Suprapubic skin (tissue), 4 donors: ENCODE data around the gene WDFY4. TPM values are rescaled to one million over a fixed set of nuclear protein-coding genes. Genes with fewer than 3 reads are reported as not detected.

Source experiments
- DNase-seq, 2 donors: peaks; one replicate each; pipeline ENCODE4 v3.0.0-alpha.2; 2019; ENCODE audit warnings: low spot score in 2 of 2
- H3K27ac ChIP-seq: fragments of 200-600 bp; sonication (generic); one replicate; pipeline ENCODE4 v1.5.1; 2019
- H3K27me3 ChIP-seq: fragments of 200-600 bp; sonication (generic); one replicate; pipeline ENCODE4 v1.5.1; 2019
- H3K36me3 ChIP-seq: fragments of 200-600 bp; sonication (generic); one replicate; pipeline ENCODE4 v1.5.1; 2019
- H3K4me1 ChIP-seq: fragments of 200-600 bp; sonication (generic); one replicate; pipeline ENCODE4 v1.5.1; 2019
- H3K4me3 ChIP-seq: fragments of 200-600 bp; sonication (generic); one replicate; pipeline ENCODE4 v1.5.1; 2019; ENCODE audit warnings: mild to moderate bottlenecking
- H3K9me3 ChIP-seq: fragments of 200-600 bp; sonication (generic); one replicate; pipeline ENCODE4 v1.5.1; 2019
- EP300 ChIP-seq: sonication (generic); formaldehyde crosslinking; IDR thresholded peaks from one replicate; pipeline ENCODE4 v1.6.1; 2017; ENCODE audit warnings: antibody characterized with exemption
- POLR2A ChIP-seq, 2 donors: fragments of 450-650 bp; IDR thresholded peaks; one replicate each; pipeline ENCODE4 v1.6.1; 2017; ENCODE audit warnings: antibody characterized with exemption in 2 of 2, mild to moderate bottlenecking in 2 of 2, moderate library complexity in 2 of 2
- POLR2AphosphoS5 ChIP-seq, 3 donors: sonication (generic); formaldehyde crosslinking; IDR thresholded peaks; one replicate each; pipeline ENCODE4 v1.6.1; 2017; ENCODE audit warnings: antibody characterized with exemption in 3 of 3
- WGBS: methylation state at CpG from one replicate; pipeline ENCODE4 v1.1.5; 2018; 5-methylcytosine and 5-hydroxymethylcytosine counted together
- total RNA-seq, 4 donors: library from RNA; depleted of rRNA; stranded (reverse); fragments of >200 nt; gene quantifications; one replicate each; pipeline ENCODE4 v1.1.0, GENCODE V29; 2016
- TF ChIP-seq, protein P1 (sequence below), 2 donors: fragments of 200-600 bp in 1 of 2; fragments of 450-650 bp in 1 of 2; sonication (generic) in 1 of 2; IDR thresholded peaks; one replicate each; pipeline ENCODE4 v1.5.1; 2016 to 2019; ENCODE audit warnings: antibody characterized with exemption in 2 of 2, mild to moderate bottlenecking in 1 of 2, moderate library complexity in 1 of 2

The WDFY4 gene
- total RNA-seq, 4 donors from 2014 or later: 0.57 to 2.9 (median 1.0) TPM

DNA sequence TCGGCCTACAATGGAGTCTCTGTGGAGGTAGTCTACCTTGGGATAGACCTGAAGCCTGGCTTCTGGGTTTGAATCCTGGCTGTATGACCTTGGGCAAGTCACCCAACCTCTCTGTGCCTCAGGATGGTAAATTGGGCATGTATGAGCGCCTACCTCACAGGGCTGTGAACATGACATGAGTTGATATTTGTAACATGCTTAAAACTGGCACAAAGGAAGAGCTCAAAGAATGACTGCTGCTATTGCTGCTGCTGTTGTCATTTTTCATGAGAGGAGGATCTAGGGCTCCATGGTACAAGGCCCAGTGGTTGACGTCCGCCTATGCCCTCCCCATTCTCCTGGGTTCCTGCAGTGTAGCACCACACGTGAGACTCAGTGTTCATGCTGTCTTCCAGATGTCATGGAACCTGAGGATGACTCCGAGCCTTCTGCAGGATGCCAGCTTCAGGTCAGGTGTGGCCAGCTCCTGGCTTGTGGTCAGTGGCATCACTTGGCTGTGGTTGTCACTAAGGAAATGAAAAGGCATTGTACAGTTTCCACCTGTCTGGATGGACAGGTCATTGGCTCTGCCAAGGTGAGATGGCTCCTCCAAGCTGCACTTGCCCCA is 95.0 kb downstream of the WDFY4 start:
- TF ChIP-seq EP300 (no peak), POLR2AphosphoS5 (IDR thresholded peaks at IDR 0.05) (no peak), POLR2A (IDR thresholded peaks at IDR 0.05) (no peak)
- TF ChIP-seq, protein P1, sequence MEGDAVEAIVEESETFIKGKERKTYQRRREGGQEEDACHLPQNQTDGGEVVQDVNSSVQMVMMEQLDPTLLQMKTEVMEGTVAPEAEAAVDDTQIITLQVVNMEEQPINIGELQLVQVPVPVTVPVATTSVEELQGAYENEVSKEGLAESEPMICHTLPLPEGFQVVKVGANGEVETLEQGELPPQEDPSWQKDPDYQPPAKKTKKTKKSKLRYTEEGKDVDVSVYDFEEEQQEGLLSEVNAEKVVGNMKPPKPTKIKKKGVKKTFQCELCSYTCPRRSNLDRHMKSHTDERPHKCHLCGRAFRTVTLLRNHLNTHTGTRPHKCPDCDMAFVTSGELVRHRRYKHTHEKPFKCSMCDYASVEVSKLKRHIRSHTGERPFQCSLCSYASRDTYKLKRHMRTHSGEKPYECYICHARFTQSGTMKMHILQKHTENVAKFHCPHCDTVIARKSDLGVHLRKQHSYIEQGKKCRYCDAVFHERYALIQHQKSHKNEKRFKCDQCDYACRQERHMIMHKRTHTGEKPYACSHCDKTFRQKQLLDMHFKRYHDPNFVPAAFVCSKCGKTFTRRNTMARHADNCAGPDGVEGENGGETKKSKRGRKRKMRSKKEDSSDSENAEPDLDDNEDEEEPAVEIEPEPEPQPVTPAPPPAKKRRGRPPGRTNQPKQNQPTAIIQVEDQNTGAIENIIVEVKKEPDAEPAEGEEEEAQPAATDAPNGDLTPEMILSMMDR (IDR thresholded peaks at IDR 0.05): no peak
- no peak for DNase-seq
- WGBS: 89% methylated on average over 6 of the region's 6 CpGs

DNA sequence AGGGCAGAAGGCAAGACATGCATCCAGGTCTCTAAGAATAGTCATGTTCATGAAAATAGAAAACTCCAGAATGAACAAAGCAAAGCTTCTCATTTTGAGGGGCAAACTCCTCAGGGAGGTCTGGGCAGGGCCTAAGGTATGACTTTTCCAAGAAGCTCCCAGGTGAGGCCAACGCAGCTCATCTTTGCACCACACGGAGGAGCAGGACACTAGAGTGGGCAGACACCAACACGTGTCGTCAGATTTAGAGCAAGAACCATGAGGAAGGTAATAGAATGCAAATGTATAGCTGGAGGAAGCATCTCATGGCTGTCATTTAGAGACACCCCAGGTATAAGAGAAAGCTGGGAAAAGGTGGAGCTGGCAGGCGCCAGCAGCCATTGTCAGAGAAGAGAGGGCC is 95.7 kb downstream of the WDFY4 start:
- DNase-seq: no peak
- H3K27me3 ChIP-seq: no peaks in the 10 kb centered on the region
- H3K4me1 ChIP-seq: no peaks in the 10 kb centered on the region
- WGBS: 88% methylated on average over 5 of the region's 5 CpGs
- no peaks in the 10 kb centered on the region for H3K36me3 ChIP-seq
- no peak overlapping the region for H3K27ac ChIP-seq
- H3K9me3 ChIP-seq: no peaks in the 10 kb centered on the region
- no peak overlapping the region for H3K4me3 ChIP-seq
- TF ChIP-seq EP300: no peak
- no peak for TF ChIP-seq POLR2AphosphoS5 (IDR thresholded peaks at IDR 0.05)

More for the DNA sequence above, 95.0 kb downstream of the WDFY4 start:
- Histone ChIP-seq H3K36me3 (no peaks in the 10 kb centered on the region), H3K27ac (no peak overlapping the region), H3K27me3 (no peaks in the 10 kb centered on the region), H3K9me3 (no peaks in the 10 kb centered on the region), H3K4me3 (no peak overlapping the region), H3K4me1 (no peaks in the 10 kb centered on the region)

DNA sequence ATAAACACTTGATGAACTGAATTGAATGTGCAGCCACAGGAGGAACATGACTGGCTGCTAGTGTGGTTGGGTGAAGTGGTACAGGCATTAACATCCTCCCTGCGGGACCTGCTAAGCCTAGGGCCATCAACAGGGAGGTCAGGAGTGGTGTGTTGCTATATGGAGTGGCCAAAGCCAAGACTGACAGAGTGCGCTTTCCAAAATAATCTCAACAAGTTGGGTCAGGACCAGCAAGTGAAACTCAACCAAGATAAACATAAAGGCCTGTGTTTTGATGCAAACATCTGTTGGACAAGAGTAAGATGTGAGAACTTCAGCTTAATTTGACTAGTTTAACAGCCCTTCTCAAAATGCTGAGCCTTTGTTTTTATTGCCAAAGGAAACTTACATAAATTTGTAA is 97.7 kb downstream of the WDFY4 start:
- Histone ChIP-seq H3K27ac (no peak overlapping the region), H3K36me3 (no peaks in the 10 kb centered on the region), H3K4me3 (no peak overlapping the region), H3K27me3 (no peaks in the 10 kb centered on the region), H3K9me3 (no peaks in the 10 kb centered on the region), H3K4me1 (no peaks in the 10 kb centered on the region)
- no peak for DNase-seq
- WGBS: 71% methylated on average over 2 of the region's 2 CpGs
- TF ChIP-seq POLR2AphosphoS5 (IDR thresholded peaks at IDR 0.05): no peak
- TF ChIP-seq, protein P1 (IDR thresholded peaks at IDR 0.05): no peak
- TF ChIP-seq POLR2A (IDR thresholded peaks at IDR 0.05): no peak

DNA sequence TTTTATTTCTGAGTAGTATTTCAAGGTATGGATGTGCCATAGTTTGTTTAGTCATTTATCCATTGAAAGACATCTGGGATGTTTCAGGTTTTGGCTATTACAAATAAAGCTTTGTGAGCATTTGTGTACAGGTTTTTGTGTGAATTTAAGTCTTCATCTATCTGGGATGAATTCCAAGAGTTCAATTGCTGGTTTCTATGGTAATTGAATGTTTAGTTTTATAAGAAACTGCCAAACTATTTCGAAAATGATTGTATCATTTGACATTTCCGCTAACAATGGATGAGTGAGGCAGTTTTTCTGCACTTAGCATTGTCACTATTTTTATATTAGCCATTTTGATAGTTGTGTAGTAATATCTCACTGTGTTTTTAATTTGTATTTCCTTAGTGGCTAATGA is 99.4 kb downstream of the WDFY4 start:
- H3K4me1 ChIP-seq: no peaks in the 10 kb centered on the region
- H3K27me3 ChIP-seq: no peaks in the 10 kb centered on the region
- WGBS: 57% methylated on average over 2 of the region's 2 CpGs
- no peak overlapping the region for H3K4me3 ChIP-seq
- TF ChIP-seq POLR2AphosphoS5 (IDR thresholded peaks at IDR 0.05) (no peak), POLR2A (IDR thresholded peaks at IDR 0.05) (no peak), EP300 (no peak)
- TF ChIP-seq, protein P1 (IDR thresholded peaks at IDR 0.05): no peak
- H3K27ac ChIP-seq: no peak overlapping the region
- H3K36me3 ChIP-seq: no peaks in the 10 kb centered on the region
- no peak for DNase-seq
- H3K9me3 ChIP-seq: no peaks in the 10 kb centered on the region

DNA sequence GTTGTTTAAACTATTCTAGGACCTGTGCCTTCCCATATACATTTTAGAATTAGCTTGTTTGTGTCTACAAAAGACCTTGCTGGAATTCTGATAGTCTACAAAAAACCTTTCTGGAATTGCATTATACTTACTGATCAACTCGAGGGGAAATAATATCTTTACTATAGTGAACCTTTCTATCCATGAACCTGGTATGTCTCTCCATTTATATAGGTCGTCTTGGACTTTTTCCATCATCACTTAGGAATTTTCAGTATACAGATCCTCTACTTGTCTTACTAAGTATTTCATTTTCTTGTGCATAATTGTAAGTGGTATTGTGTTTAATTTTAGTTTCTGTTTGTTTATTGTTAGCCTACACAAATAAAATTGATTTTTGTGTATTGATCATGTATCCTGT is 101.1 kb downstream of the WDFY4 start:
- no peak overlapping the region for H3K4me3 ChIP-seq
- DNase-seq: no peak
- no peaks in the 10 kb centered on the region for H3K9me3 ChIP-seq
- H3K27me3 ChIP-seq: no peaks in the 10 kb centered on the region
- H3K36me3 ChIP-seq: no peaks in the 10 kb centered on the region
- H3K27ac ChIP-seq: no peak overlapping the region
- WGBS: 74% methylated on average over 2 of the region's 2 CpGs
- TF ChIP-seq EP300: no peak
- TF ChIP-seq, protein P1 (IDR thresholded peaks at IDR 0.05): no peak
- TF ChIP-seq POLR2A (IDR thresholded peaks at IDR 0.05): no peak
- no peak for TF ChIP-seq POLR2AphosphoS5 (IDR thresholded peaks at IDR 0.05)
- H3K4me1 ChIP-seq: no peaks in the 10 kb centered on the region
